Spleen (tissue), 7 donors: Measurements from ENCODE around the gene CUZD1.

Experiments
- CTCF ChIP-seq, 11 experiments: fragments of 200-600 bp in 7 of 11; fragments of 450-650 bp in 4 of 11; sonication (generic) in 4 of 11; IDR thresholded peaks in 8 of 11; conservative IDR thresholded peaks in 3 of 11; 1 replicate in 7 of 11; 2 replicates in 4 of 11; pipeline versions ENCODE4 v1.4.0 to v1.8.0; 2016 to 2021; ENCODE audit warnings: antibody characterized with exemption in 11 of 11, inconsistent platforms in 4 of 11, mild to moderate bottlenecking in 1 of 11
- POLR2A ChIP-seq, 3 donors: fragments of 450-650 bp; IDR thresholded peaks; one replicate each; pipeline ENCODE4 v1.5.1; 2017; ENCODE audit warnings: antibody characterized with exemption in 3 of 3, mild to moderate bottlenecking in 1 of 3
- donor health status: DM: no; HTN: no; CAD: no; lungs with moderate emphysema.
- donor health status: DM: no; HTN: no; CAD: no.
- donor health status: DM: no; HTN: no; CAD: no.

GRCh38 chr10:122882766-122883165 is 37.1 kb upstream of the CUZD1 start:
- TF ChIP-seq CTCF (IDR thresholded peaks at IDR 0.05 in 8 of 11, conservative IDR thresholded peaks at IDR 0.05 in 3 of 11) (no peak), POLR2A (IDR thresholded peaks at IDR 0.05) (no peak)
